GM13976 (cell line): ENCODE measurements around the gene HAUS1.

Source experiments
- DNase-seq: peaks from one replicate; pipeline ENCODE4 v3.0.0; 2012; ENCODE audit warnings: low spot score
- CTCF ChIP-seq: IDR thresholded peaks from 2 replicates; pipeline ENCODE4 v1.5.1; 2012; ENCODE audit warnings: borderline replicate concordance, mild to moderate bottlenecking; ENCODE audit not compliant: insufficient read depth; ENCODE audit errors: extremely low read depth, missing control alignments, control extremely low read depth
- in situ Hi-C: fragments of 300-500 bp; cut with MboI; formaldehyde crosslinking; loops from one replicate; pipeline ENCODE4 v1.12.0; 2022; ENCODE audit warnings: low sequenced_read_pairs, mixed read lengths, inconsistent platforms; ENCODE audit not compliant: unreplicated experiment

Gene HAUS1

DNA sequence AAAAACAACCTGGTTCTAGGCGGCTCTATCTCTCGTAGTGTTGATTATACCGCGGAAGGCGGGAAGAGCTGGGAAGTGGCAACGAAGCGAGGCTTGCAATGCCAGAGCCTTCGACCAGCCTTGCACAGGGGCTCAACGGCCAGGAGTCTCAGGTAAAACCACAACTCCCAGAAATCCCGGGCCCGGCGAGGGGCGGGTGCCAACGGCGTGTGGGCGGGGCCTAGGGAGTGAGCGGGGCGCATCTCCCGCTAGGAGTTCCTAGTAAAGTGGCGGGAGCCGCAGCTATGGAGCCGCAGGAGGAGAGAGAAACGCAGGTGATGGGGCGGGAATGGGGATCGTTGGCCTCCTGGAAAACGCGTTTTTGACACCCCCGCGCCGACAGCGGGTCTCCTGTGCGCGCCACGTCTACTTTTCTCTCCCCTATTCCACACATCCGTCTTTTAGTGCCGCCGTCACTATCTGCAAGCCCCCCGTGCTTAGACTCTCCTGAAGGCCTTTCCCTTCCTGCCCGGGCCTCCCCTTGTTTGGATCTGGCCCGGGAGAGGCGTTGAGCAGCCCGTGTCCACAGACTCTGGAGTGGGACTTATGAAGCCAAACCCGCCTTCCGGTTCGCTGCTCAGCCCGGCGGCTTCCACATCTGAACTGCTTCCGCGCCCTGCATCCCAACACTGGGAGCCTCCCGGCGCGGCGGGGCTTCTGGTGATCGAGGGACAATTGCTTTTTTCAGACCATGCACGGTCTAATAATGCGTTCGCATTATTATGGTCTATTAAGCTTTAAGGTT, at the start of gene HAUS1:
Gene HAUS1 (plus strand): TSS at position 258 of the 784 bp plus-strand sequence. CDS start 27 bp downstream, at position 285.
- no peak for TF ChIP-seq CTCF
- DNase-seq: peak; percentile 87
- in situ Hi-C loops: no loop called here

GRCh38 chr18:46054956-46055837, 49.0 kb upstream of the HAUS1 start:
- peak; percentile 53 for DNase-seq
- TF ChIP-seq CTCF: no peak
- in situ Hi-C loops: no loop called here

DNA sequence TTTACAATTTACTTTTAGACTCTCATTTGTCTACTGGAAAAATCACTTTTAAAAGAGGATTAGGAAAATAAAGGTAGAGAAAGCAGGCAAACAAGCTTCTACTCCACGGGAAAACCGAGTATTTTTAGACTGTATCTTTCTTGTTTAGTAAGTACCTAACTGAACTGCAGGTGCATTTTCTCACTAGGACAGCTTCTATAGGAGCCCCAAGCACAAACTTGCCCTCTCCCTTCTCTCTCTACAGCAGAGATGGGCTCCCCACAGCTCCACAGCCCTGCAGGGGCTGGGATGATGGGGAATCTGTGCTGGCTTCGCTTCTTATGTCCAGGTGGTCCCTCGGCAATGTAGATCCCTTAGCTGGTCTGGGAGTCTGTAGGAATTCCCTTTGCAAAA, 48.4 kb upstream of the HAUS1 start:
- in situ Hi-C loops: no loop called here
- DNase-seq: no peak
- no peak for TF ChIP-seq CTCF

DNA sequence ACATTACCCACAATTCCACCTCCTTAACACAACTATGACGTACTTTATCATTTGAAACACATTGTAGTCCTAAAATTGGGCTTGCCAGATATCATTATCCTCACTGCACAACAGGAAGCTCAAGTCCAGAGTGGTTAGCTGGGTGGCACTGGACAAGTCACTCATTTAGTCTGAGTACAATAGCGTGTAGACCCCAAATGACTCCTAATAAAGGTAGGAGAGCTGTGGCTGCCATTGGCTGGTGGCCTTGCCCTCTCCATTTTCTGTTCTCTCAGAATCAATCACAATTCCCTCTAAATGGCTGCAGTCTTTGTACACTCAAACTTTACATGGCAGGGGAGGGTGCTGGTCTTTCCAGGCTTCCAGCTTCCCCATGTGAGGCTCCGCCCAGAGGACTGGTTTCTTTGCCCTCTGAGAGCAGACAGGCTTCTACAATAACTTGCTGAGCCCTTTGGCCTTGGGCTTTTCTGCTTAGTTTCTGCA, 43.8 kb upstream of the HAUS1 start:
- no peak for DNase-seq
- in situ Hi-C loops: no loop called here
- TF ChIP-seq CTCF: no peak

DNA sequence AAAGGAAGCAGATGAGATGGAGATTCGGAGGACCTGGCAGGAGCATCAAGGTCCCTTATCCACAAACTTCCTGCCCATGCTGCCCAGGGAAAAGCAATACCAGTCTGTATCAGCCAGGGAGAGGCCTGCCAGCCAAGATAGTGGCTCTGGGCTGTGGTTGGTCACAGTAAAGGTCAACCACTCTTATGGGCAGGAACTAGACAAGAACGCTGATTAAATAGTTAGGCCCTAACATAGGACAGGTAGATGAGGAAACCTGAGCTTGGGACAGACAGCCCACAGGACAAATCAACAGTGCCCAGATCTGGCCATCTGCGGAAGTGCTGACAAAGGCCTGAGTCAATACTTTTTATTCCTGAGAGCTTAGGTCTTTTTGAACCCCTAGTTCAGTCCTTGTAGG, 42.8 kb upstream of the HAUS1 start:
- TF ChIP-seq CTCF: no peak
- no peak for DNase-seq
- in situ Hi-C loops: no loop called here

DNA sequence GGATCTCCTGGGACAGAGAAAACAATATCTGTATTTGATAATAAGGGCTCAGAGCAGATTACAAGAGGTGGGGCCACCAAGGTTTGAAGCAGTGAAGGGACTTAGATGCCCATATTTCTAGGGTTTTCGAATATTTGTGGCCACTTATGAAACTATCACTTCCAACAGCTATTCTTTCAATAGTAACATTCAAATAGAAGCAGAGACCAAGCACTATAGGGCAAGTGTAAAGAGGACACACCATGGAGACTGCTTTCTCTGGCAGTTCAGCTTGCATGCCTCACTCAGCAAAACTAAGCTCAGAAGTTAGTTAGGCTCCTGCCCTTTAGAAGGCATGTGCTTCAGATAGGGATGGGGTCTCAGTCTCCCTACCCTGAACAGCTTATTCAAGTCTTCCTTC, 42.4 kb upstream of the HAUS1 start:
- no peak for TF ChIP-seq CTCF
- in situ Hi-C loops: no loop called here
- DNase-seq: no peak
